ENCODE measurements around the gene EFEMP2.
"Not testable (repeated sequence)": the region's sequence is repeated elsewhere in the genome, so short reads cannot be mapped to it uniquely, and the experiment has no call there.

Gene EFEMP2

DNA sequence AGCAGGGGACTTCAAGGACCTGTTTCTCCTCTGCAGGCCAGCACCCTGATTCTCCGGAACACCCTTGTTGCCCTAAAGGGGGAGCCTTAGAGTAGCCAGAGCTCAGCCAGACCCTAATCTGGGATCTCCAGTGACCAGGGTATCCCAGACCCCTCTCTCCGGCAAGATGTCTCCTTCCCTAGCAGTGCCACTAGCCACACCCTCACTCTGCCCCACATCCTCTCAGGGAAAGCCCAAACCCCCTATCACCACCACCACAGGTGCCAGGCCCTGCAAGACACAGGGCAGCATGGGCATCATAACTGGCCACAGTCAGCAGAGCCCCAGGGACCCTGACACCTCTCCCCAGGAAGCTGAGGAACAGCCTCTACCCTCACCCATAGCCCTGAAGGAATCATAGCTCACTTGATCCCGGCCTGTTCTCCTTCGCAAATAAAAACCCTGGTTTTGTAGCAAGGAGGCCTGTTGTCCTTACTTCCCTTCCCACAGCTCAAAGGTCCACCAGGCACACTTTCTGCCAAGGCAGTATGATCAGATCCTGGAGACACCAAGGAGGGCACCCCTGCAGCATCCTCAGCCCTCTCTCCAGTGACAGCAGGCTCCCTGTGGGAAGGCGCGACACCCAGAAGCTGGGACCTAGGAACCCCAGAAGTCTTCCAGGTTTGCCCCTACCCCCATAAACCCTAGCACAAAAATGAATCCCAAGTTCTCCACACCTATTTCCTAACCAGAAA lies 19.2 kb downstream of the EFEMP2 start:
- DNase-seq = no peak

GRCh38 chr11:65852508-65853245 lies 19.9 kb downstream of the EFEMP2 start:
- no peak for DNase-seq

GRCh38 chr11:65851811-65852507 lies 20.6 kb downstream of the EFEMP2 start:
- no peak for DNase-seq

- DNase-seq = peak; percentile 23
Measured at GRCh38 chr11:65851083-65851579, 21.5 kb downstream of the EFEMP2 start.

DNA sequence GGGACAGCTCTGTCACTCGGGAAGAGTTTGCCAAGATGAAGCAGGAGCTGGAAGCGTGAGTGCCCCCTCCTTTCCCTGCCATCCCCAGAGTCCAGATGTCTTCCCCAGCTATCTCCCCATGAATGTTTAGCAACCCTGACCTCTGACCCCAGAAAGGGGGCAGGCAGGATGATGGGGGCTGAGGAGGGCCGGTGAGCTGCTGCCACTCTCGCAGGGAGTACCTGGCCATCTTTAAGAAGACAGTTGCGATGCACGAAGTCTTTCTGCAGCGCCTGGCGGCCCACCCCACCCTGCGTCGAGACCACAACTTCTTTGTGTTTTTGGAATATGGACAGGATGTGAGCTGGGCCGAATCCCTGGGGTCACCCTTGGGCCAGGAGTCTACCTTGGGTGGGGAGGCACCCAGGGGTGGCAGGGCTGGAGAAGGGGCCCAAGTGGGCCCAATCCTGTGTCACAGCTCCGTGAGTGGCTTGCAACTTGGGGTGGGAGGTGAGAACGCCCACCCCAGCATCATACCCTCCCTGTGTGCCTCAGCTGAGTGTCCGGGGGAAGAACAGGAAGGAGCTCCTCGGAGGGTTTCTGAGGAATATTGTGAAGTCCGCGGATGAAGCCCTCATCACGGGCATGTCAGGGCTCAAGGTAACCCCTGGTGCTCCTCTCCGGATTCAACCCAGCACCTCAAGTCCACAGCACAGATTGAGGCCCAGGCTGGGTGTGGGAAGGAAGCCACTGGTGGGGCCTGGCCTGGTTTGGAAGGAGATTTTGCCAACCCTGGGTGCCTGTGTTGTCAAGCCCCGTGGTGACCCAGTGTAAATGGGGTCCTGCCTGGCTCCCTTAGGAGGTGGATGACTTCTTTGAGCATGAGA lies 22.1 kb downstream of the EFEMP2 start:
- DNase-seq = no peak

DNA sequence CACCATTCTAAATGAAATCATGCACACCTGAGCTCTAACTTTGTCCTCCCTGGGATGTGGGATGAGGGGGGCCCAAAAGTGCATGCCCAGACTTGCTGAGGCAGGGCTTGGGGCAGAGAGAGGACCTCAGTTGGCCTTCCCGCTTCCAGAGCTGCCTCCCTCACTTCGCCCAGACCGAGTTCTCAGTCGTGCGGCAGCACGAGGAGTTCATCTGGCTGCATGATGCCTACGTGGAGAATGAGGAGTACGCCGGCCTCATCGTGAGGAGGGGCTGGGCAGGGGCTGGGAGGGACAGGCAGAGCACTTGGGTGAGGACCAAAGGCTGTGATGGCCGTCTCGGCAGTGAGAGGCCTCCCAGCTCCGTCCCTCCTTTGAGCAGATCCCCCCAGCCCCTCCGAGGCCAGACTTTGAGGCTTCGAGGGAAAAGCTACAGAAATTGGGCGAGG lies 22.8 kb downstream of the EFEMP2 start:
- DNase-seq = no peak

- DNase-seq = no peak
Measured at GRCh38 chr11:65849366-65849765, 23.2 kb downstream of the EFEMP2 start.

DNA sequence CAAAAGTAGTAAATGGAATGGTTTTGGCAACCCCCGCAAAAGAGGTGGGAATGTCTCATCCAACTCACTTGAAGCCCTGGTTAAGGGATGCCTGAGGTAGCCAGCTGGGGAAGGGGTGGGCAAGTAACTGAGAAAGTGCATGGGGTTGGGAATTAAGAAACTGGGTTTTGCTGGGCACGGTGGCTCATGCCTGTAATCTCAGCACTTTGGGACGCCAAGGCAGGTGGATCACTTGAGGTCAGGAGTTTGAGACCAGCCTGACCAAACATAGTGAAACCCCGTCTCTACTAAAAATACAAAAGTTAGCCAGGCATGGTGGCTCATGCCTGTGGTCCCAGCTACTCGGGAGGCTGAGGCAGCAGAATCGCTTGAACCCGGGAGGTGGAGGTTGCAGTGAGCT lies 23.9 kb downstream of the EFEMP2 start:
- not testable (repeated sequence) for DNase-seq

DNA sequence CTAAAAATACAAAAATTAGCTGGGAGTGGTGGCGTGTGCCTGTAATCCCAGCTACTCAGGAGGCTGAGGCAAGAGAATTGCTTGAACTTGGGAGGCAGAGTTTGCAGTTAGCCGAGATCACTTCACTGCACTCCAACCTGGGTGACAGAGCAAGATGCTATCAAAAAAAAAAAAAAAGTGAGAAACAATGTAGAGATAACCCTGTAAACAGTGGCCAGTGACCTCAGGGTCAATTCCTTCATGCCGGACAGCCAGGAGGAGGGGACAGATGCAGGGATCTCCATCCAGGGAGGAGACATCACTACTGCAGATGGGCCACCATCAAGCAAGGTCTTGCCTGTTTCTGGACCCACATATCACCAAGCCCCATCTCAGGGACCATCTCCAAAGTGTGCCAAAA lies 24.9 kb downstream of the EFEMP2 start:
- no peak for DNase-seq

DNA sequence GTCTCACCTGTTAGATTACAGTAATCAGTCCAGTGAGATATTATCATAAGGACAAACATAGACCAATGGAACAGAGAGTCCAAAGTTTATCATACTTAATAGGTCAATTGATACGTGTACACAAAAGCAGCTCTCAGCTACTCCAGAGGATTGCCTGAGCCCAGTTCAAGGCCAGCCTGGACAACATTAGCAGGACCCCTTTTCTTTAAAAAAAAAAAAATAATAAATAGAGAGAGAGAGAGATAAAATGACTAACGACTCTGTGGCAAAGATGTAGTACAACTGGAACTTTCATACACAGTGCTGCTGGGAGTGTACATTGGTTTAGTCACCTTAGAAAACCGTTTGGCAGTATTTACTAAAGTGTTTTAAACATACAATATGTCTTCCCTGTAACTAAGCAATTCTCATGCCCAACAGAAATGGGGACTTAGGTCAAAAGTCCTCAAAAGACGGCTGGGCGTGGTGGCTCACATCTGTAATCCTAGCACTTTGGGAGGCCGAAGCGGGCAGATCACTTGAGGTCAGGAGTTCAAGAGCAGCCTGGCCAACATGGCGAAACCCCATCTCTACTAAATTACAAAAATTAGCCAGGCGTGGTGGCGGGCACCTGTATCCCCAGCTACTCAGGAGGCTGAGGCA lies 28.2 kb downstream of the EFEMP2 start:
- DNase-seq = no peak

DNA sequence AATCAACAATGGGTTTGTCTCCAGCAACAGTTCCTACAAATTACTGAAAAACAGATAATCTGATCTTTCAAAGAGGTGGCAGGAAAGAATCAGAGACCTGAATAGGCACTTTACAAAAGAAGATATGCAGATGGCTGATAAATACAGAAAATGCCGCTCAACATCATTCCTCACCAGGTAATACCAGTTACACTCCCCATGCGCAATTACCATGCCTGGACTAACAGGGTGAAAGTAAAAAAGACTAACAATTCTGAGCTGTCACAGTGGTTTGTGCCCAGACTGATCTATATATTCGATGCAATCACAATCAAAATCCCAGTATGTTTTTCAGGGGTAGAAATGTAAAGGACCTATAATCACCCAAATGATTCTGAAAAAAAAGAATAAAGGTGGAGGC lies 28.8 kb downstream of the EFEMP2 start:
- no peak for DNase-seq

DNA sequence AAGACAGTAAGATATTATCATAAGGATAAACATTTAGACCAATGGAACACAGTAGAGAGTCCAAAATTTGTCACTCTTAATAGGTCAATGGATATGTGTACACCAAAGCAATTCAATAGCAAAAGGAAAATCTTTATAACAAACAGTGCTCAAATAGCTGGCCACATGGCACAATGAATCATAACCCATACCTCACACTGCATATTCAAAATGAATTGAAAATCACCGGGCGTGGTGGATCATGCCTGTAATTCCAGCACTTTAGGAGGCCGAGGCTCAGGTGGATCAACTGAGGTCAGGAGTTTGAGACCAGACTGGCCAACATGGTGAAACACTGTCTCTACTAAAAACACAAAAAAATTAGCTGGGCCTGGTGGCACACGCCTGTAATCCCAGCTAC lies 30.5 kb downstream of the EFEMP2 start:
- no peak for DNase-seq

GRCh38 chr11:65834202-65834601 lies 38.4 kb downstream of the EFEMP2 start:
- no peak for DNase-seq

GRCh38 chr11:65833297-65834030 lies 39.1 kb downstream of the EFEMP2 start, which contains the start of gene SNX32:
TSS of gene SNX32 (plus strand) at chr11:65833963. CDS start at chr11:65834066, 103 bp downstream.
- DNase-seq = peak; percentile 81

- not testable (repeated sequence) for DNase-seq
Measured at GRCh38 chr11:65832231-65832630, 40.4 kb downstream of the EFEMP2 start.

- no peak for DNase-seq
Measured at GRCh38 chr11:65829459-65829858, 43.1 kb downstream of the EFEMP2 start.

- no peak for DNase-seq
Measured at GRCh38 chr11:65826984-65827735, 45.4 kb downstream of the EFEMP2 start.

DNA sequence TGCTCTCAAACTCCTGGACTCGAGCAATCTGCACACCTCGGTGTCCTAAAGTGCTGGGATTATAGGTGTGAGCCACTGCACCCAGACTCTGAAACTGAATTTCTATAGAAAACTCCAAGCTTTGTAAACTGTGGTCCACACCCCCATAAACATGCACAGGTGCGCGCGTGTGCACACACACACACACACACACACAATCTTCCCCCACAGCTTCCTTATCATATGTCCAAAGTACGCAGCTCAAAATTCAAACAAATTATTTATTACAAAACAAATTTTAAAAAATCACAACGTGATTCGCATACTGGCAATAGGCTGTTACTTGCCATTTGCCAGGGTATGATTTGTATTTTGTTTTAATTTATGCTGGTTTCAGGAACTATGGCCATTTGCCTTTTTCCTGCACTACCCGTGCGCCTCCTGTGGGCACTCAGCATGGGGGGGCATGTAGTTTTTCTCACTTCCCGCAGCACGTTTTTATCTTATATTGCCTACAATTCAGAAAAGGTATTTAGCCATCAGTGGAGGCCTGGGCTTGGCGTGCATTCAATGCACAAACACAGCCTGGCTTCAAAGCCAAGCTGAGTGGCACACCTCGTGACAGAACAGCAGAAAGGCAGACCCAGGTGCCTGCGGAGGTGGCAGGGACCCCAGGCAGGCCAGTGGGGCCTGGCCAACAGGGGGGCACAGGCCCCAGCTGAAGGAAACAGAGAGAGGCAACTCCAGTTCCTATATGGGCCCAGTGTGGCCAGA lies 49.6 kb downstream of the EFEMP2 start:
- DNase-seq = no peak

- DNase-seq = no peak
Measured at GRCh38 chr11:65821107-65821506, 51.5 kb downstream of the EFEMP2 start.

Data from T1000 (cell line).